Forelimb muscle (tissue), 1 donor: ENCODE data around the gene ARHGEF28. TPM values are rescaled to one million over a fixed set of nuclear protein-coding genes. Genes with fewer than 3 reads are reported as not detected.

ENCODE experiments used
- DNase-seq: peaks from one replicate; pipeline ENCODE4 v3.0.0-alpha.2; 2013; ENCODE audit warnings: low read depth
- polyA plus RNA-seq: library from polyadenylated mRNA; unstranded; fragments of 120-200 nt; gene quantifications from one replicate; pipeline ENCODE4 v1.2.1, GENCODE V29; 2013; ENCODE audit not compliant: insufficient read length

Gene ARHGEF28
- polyA plus RNA-seq, 1 donor = 2.7 TPM

DNA sequence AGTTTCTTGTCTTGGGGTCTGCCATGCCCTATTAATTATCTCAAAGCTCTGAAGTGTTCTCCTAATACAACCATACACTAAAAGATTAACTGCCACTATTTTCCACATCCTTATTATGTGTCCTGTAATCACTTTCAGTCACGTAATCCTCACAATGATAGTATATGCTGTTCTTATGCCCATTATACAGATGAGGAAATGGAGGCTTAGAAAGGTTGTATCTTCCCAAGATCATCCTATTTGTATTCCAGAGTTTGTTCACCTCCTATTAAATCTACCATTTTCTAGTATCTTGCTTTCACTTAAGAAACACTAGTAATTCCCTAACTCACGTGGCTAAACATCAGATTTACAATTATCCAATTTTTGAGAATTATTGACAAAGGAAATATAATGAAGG is 2.9 kb upstream of the ARHGEF28 start:
- DNase-seq = no peak

DNA sequence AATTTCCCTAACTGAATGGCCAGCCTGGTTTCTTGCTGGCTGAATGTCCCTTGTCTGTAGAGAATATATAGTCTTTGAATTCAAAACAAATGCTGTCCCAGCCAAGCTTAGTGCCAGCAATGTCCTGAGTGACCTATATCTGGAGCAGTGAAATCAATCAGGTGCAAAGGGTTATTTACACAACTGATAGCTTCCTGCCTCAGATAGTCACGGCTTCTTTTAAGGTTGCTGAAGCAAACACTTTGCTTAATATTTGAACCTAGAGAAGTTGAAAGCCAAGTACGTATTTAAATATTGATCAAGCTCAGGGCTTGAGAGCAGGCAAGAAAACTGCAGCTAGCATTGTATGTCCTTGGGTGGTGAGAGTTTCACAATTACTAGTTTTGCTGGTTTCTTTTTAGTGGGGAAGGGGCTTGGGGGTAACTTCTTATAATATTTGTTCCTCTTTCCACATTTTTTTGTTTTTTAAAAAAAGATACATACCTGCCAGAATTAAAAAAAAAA is 2.0 kb upstream of the ARHGEF28 start:
- DNase-seq = no peak

DNA sequence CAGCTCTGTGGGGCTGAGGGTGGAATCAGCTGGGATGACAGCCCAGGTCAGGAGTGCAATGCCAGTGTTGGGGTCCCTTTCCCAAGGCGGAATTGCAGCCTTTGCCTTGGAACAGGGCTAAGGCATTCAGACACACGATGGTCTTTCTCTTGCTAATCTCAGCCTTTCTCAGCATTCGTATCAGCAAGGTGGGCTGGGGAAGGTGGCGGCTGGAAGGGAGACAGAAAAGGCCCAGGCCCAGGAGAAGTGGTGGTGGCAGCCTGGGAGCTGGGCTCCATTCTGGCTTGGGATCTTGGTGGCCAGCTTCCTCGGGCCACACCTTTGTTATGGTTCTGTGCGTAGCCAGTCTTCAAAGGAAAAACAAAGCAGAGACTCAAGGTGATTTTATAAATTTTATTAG is 1.1 kb upstream of the ARHGEF28 start:
- no peak for DNase-seq

DNA sequence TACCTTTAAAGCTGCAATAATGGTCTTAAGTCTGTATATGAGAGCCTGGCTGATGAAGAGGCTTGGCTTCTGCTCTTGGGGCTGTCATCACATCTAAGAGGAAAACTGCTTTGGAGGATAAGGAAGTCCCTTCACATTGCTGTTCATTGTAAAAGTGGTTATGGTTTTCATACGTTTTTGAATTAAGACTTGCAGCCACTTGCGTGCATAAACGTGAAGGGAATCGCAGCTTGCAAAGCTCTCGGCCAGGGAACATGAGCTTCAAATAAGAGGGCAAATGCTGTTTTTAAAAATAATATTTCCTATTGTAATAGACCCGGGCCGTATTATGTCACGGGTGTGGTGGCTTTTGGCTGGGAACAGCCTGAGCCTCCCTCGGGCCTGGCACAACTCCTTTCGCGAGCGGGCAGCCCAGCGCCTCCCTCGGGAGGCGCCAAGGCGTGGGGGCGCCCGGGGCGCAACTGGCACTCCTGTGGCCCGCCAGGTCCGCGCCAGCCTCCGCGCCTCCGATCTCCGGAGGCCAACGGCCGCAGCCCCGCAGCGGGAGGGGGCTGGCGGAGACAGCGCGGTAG is 538 bp upstream of the ARHGEF28 start:
- no peak for DNase-seq

DNA sequence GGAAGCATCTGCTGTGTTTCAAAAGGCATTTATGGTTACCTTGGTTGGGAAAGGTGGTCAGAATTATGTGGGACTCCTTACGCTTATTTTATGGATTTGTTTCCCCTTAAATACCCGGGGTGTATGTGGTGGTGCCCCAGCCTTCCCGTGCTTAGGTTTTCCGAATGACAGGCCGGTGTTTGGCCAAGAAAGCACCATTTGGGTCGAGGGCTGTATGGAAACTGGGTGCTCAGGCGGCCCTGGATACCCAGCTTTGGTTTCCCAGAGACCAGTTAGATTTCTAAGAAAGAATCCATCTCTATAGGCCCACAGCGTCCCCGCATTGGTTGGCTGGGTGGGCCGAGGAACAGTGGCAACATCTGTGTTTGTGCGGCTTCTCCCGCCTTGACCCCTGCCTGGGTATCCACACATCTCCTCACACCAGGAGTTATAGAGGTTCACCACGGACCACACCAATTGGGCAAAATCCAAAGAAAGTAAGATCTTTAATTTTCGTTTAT is 868 bp downstream of the ARHGEF28 start:
- DNase-seq = no peak

DNA sequence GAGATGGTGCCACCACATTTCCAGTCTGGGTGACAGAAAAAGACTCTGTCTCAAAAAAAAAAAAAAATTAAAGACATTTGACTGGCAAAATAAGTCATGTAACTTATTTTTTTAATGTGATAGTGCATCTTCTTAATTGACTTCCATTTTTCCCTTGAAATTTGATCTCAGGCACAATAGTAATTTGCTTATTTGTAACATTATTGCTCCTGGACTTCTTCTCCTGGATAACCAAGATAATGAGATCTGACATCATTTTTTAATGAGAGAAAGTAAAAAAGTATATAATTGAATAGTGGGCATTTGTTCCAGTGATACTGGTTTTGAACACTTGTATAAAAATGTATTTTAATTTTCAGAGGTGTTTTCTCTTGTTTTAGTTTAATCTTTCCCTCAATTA is 3.5 kb downstream of the ARHGEF28 start:
- DNase-seq = no peak

DNA sequence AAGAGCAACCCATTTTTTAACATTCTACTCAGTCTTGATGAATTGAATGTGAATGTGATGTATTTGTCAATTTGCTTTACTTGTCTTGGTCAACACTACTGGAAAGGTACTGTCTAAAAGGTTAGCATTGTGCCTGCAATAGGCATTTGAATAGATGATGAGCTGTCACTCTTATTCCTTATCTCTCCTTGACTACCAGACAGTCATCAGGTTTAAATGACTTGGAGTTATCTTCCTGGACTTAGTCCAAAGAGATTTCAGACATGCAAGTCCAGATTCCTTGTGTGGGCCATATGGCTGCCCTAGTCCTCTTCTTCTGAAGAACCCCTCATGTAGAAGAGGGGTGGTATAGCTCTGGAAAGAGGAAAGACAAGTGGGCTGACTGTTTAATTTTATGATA is 4.8 kb downstream of the ARHGEF28 start:
- no peak for DNase-seq

DNA sequence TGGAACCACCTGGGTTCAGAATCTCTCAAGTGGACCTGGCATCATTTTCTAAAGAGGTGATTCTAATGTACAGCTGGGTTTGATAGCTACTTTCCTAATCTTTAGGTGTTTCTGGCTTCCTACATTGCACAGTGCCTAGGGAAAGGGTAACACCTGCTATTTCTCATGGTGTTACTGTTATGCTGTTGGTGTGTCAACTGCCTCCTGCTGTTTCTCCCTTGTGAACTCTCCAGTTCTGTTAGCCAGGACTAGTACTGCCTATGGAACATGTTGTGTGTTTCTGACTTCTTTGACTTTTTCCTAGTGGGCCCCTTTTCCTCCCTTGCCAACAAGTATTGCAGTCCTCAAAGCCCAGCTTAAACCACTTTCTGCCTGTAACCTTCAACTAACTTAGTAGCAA is 5.5 kb downstream of the ARHGEF28 start:
- DNase-seq = no peak

DNA sequence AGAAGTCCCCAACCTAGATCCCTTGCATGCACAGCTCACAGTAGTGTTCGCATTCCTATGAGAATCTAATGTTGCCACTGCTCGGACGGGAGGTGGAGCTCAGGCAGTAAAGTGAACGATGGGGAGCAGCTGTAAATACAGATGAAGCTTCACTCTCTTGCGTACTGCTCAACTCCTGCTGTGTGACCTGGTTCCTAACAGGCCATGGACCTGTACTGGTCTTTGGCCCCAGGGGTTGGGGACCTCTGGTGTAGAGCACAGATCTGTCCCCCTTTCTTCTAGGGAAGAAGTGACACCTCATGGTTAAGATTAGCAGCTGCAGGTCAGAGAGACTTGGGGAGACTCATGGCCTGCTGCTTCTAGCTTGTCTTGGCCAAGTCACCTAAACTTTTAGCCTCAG is 7.1 kb downstream of the ARHGEF28 start:
- no peak for DNase-seq

DNA sequence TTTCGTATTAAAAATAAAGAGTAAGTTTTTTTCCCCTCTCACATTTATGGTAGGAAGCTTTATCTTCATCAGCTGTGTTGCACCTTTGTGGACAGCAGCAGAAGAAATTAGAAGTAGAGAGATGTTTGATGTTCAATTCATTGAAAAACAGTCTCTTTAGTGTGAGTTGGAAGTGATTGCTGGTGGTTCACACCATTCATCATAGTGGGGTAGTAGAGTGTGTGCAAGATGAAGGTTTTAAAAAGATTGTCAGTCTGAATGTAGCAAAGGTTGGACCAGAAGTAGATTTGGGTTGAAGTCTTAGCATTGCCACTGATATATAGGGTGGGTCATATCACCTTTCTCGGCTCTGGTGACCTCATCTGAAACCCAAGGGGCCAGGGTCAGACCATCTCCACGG is 10.4 kb downstream of the ARHGEF28 start:
- DNase-seq = no peak

DNA sequence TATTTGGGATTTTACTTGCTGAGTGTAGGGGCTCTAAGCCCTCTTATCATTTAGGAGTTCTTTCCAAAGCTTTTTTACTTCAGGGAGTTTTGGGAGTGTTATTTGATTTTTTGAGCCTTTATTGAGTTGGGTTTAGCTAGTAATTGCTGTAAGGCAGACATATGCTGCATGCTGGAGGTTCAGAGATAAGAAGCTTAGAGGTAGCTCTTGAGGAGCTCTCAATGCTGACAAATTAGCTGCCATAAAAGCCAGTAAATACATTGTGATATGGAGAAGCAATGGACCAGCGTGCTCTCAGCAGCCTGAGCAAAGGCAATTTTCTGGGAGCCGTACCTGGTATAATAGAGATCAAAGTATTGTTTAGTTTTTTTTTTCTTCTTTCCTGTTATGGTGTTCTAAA is 11.6 kb downstream of the ARHGEF28 start:
- no peak for DNase-seq

DNA sequence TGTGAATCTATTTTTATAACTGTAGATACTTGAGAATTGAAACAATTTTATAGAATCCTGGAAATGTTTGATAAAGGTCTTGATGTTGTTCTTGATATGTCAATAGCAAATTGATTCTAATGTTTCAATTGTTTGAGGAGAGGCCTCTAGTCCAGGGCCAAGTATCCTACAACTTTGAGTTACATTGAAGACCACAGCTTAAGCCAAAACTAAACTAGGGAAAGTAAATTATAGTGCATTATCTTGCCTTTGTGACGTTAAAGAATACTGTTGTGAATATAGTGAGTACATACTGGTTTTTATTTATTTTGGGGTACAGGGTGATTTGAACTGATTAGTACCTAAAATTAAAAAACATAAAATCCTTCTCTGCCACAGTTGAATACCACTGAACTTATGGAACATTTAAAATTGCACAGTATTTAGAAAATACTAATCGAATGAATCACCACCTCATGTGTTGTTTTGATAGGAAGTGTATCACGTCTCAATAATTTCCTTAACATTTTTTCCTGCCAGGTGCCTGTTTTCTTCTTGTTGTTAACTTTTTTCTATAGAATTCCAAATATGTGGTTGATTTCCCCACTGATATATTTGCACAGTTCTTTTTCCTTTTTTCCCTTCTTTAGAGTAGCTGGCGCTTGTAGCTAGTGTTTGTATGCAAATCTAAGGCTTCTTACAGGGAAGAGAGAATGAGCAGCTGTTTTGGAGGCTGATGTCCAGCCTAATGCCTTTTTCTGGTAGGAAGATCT is 12.5 kb downstream of the ARHGEF28 start:
- DNase-seq = no peak

DNA sequence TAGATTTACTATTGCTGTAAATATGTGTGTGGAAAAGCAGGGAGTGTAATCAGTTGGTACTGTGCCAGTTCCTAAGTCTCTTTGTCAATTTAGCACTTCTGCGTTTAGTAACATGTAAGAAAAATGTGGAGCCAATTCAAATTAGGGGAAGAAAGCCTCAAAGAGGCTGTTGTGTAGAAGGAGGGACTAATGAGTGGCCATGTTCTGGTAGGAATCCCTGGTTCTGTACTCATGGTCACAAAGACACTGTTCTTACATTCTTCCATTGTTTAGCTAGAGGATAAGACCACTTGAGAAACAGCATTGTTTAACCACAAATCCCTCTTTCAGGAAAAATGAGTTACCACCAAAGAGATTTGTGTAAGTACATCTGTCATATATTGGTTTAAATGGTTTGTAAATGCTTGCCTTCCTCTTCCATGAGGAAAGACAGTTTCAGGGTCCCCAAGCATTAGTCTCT is 14.9 kb downstream of the ARHGEF28 start:
- DNase-seq = no peak

DNA sequence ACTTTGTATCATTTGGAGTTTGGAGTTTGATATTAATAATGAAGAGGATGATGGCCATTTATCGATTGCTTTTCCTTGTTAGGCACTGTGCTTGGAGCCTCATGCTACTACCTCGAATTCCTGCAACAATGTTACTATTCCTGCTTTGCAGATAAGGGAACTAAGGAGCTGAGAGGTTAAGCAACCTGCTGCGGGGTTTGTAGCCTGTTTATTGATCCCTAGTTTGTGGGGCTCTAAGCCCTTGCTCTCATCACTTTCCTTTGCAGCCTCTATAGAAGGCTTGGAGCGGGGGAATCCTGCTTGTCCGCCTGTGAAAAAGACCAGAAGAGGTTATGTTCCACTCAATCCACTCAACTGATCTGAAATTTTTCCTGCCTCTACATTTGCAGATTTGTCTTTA is 15.8 kb downstream of the ARHGEF28 start:
- DNase-seq = no peak

DNA sequence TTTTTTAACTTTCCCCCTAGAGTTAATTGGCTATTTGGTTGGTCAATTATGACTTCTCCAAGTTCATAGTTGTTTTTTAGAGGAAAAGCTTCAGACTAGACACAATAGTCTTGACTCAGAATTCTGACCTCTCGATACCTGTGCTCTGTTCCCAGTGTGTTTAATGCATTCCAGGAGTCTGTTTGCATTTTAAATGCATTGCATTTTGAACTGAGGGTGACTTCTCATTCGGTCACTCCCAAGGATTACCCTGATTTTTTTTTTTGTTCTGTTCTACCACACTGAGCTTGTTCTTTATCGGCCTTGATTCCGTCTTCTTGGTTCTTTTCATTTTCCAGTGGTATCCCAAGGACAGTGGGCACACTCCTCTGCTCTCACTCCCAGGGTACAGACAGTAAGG is 16.3 kb downstream of the ARHGEF28 start:
- DNase-seq = no peak

DNA sequence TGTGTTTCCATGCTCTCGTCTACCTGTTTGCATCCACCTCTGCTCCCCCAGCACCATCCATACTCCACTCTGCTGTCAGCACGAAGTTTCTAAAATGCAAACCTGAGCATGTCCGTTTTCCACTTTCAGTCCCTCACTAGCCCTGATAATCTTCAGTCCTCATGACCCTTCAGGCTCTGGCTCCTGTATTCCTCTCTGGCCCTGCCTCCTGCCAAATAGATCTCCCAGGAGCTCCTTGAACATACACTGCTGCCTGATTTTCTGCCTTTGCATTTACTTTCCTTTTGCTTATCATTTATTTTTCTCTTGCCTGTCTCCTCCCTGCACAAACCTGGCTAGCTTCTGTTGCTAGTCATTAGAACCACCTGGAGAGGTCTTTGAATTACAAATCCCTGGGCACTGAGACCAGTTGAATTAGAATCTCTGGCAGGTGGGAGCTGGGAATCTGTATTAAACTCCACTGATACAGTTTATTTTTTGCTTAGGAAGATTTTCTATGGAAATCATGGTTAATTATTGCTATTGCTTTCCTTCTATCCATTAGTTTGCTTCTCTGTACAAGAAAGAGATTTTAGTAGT is 18.5 kb downstream of the ARHGEF28 start:
- DNase-seq = no peak

DNA sequence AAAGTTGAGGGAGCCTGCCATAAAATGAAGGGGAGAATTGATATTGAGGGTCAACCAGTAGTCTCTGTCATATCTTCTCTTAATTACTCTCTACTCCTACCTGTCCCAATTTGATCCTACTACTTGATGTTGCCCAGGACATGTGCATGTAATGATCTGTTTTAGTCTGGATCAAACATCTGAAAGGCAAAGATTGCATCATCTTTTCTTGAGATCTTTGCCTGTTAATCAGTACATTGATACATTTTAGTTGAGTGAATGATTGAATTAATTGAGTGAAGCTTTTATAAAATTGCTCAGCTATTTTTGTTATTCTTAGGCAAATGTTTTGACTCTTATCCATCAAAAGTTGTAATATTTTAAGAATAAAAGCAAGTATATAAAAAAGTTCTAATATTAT is 21.7 kb downstream of the ARHGEF28 start:
- DNase-seq = no peak

DNA sequence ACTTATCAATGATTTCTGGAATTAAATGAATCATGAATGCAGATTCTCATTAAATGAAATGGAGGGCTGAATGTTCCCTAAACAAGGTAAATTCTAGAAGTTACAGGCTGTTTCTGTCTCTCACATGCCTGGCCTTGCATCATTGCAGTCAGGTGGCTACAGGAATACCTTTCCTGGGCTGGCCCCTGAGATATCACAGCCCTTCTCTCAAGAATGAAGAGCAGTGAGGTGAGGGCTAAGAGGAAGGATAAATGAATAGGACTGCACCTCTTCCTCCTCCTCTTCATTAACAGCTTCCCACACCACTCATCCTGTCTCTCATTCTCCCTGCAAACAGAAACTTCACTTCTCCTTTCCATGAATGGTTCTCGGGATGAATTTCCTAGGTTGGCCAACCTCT is 22.5 kb downstream of the ARHGEF28 start:
- DNase-seq = no peak

DNA sequence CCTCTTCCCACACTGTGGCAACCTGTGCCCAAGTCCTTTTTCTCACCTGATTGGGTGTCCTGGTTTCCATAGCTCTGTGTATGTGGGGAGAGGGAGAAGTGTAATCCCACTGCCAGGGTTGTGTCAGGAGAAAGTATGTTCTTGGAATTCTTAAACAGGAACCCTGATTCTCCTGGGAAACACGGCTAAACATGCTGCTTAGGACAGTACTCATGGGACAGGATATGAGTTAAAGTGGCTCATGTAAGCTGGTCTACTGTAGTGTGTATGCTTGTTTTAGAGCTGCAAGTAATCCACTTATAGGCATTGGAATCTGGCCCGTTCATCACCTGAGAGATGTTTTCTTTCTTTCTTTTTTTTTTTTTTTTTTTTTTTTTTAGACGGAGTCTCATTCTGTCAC is 23.9 kb downstream of the ARHGEF28 start:
- DNase-seq = no peak

DNA sequence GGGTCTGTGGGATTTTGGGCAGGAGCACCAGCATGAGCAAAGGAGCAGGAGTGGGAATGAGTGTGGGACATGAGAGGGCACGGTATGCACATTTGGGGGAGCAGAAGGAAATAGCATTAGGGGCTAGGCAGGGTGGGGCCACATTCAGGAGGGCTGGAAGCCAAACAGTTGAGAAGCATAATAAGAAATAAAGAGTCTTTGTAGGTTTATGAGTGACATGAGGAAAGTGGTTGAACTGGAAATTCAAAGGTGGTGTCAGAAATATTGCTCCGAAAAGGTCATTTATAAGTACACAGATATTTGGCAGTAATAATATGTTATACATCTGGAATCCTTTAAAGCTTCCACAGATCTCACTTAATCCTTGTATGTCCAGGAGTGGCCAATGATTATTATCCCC is 26.4 kb downstream of the ARHGEF28 start:
- DNase-seq = no peak

DNA sequence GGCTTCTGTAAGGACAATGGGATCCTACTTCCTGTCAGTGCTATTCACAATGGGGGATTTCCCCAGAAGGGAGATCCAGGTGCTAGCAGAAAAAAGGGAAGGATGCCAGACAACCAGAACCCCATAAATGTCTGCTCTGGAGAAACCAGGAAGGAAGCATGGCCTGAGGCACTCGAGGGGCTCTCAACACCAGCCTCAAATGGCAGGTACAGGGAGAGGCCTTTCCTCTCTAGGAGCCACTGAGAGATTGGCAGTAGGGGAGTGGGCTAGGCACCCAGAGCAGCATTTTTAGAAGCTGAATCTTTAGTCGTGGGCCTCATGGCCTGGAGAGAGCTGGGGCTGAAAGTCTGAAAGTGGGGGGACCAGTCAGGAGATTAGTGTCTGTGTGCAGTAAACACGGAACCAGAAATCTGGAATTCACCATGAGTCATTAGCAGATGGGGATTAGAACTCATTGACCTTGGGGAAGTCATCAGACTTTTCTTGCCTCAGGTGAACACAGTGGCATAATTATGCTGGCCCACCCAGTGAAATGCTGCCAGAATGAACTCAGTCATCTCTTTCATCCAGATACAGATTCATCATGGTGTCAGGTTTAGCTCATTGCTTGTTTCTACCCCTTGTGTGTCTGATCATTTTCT is 28.3 kb downstream of the ARHGEF28 start:
- DNase-seq = no peak

DNA sequence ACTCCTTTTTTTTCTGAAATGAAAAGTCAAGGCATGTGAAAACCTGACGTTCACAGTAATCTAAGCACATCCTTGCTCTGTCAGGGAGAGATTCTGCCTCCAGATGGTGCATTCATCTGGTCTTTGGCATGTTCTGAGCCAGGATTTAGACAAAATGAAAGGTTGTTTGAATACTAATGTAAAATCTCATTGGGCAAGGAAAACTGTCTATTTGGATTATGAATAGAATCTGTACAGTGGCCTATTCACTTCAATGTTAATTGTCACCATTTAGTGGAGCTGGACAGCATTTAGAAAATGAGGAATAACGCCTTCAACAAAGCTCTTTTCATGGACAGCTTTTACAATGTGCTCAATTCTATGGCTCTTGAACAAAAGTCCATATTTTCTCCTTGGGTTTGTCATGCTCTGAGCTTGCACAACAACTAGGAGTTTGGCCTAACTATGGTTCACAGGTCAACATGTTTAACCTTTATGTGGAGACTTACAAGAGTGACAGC is 28.9 kb downstream of the ARHGEF28 start:
- no peak for DNase-seq
